ENCODE results near the gene IFI27L2. TPM values are rescaled to one million over a fixed set of nuclear protein-coding genes. Genes with fewer than 3 reads are reported as not detected.
A peak's percentile ranks its signal among the peaks of the same experiment; 100 is the strongest.
"Not testable (repeated sequence)": the region's sequence is repeated elsewhere in the genome, so short reads cannot be mapped to it uniquely, and the experiment has no call there.

The IFI27L2 gene
- polyA plus RNA-seq, 3 donors = 22.1 to 28.6 (median 25.7) TPM

DNA sequence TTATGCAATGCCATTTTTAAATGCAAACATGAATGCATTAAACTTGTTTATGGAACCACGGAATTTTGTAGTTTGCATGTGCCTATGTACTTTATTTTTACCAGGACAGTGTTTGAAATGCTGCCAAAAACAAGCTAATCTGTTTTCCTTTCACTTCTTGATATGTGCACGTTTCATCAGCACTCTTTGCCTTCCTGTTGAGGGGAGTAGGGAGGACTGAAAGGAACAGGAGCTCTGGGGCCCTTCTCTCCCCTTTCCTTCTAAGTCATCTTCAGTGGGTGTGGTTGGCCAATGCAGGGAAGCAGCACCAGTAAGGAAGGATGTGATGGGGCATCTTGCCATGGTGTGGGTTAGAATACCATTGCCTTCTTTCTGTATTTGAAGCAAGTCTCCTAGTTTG, 32.6 kb upstream of the IFI27L2 start:
- no peak for DNase-seq (ENCODE audit: extremely low read depth in 1 of 11, low read depth in 9 of 11, low spot score in 4 of 11)

DNA sequence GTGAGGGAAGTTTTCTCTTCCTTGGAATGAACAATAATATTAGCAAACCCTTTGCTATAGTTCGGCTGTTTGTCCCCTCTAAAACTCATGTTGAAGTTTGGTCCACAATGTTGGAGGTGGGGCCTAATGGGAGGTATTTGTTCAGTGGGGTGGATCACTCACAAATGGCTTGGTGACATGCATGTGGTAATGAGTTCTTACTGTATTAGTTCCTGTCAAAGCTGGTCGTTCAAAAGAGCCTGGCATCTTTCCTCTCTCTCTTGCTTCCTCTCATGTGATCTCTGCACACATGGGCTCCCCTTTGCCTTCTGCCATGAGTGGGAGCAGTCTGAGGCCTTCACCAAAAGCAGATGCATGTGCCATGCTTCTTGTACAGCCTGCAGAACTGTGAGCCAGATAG, 31.7 kb upstream of the IFI27L2 start:
- no peak for DNase-seq (ENCODE audit: extremely low read depth in 1 of 11, low read depth in 9 of 11, low spot score in 4 of 11)

DNA sequence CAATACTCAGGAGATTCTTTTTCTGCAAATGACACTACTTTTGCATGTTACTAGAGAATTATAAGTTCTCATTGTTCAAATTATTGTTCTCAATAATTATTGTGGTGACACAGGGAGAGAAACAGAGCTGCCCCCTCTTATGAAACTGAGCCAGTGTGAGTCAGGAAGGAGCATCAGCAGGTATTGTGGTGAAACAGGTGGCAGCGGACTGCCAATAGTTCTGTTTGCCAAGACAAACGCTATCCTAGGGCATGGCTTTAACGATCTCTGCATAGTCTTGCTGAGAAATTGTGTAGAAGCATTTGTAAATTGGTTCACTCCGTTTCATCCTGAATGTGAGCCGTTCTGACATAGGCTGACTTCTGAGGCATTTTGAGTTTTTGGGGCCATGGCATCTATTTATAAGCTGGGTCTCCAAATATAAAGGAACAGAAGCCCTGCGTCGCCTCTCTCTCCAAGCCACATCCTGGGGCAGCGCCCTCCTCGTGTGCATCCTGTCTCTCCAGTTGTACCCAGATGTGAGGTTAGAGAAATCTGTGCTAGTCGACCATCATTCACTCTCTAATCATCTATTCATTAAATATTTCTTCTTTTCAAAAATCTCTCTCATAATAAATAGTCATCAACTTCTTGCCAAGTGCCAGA, 29.0 kb upstream of the IFI27L2 start:
- DNase-seq (ENCODE audit: extremely low read depth in 1 of 11, low read depth in 9 of 11, low spot score in 4 of 11) = no peak

DNA sequence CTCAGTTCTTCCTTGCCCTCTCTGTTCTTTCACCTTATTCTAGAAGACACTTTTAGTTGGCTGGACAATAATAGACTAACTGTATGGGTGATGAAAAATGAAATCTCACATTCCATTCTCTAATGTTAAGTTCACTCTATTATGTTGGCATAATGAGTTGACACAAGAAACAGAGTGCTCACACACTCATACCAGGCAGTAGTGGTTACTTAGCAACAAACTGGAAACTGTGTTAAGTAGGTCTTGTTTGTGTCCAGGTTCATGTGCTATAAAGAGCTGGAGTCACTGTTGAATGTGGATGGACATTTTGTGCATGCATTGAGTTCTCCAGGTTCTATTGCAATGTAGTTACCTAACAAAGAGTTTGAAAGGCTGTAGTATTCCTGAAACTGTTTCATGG, 27.8 kb upstream of the IFI27L2 start:
- no peak for DNase-seq (ENCODE audit: extremely low read depth in 1 of 11, low read depth in 9 of 11, low spot score in 4 of 11)

DNA sequence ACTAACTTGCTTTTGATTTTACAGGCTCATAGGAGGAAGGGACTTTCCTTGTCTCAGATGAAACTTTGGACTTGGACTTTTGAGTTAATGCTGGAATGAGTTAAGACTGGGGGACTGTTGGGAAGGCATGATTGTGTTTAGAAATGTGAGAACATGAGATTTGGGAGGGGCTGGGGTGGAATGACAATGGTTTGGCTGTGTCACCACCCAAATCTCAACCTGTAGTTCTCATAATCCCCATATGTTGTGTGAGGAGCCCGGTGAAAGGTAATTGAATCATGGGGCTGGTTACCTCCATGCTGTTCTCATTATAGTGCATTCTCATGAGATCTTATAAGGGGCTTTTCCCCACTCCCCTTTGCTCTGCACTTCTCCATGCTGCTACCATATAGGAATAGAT, 26.7 kb upstream of the IFI27L2 start:
- not testable (repeated sequence) for DNase-seq (ENCODE audit: extremely low read depth in 1 of 11, low read depth in 9 of 11, low spot score in 4 of 11)

DNA sequence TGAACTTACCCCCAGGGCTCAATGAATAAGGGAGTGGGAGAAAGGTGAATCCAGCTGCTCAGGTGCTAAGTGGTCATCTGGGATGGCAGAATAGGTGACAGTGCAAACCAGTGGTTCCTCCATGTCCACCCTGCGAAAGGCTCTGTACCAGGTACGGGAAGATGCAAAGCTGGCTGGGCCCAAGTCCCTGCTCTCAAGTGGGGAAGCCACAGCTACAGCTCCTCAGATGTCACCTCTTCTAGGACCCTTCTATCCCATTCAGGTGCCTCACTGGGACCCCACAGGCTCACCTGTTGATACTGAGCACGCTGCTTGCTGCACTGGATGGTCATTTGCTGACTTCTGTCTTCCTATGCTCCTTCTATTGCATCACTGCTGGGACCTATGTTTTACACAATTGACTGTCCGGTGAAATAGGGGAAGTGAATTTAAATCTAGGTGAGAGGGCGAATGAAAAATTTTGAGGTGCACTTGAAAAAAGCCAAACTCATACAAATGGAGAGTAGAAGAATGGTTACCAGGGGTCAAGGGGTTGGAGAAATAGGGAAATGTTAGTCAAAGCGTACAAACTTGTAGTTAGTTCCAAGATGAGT, 24.4 kb upstream of the IFI27L2 start:
- no peak for DNase-seq (ENCODE audit: extremely low read depth in 1 of 11, low read depth in 9 of 11, low spot score in 4 of 11)

DNA sequence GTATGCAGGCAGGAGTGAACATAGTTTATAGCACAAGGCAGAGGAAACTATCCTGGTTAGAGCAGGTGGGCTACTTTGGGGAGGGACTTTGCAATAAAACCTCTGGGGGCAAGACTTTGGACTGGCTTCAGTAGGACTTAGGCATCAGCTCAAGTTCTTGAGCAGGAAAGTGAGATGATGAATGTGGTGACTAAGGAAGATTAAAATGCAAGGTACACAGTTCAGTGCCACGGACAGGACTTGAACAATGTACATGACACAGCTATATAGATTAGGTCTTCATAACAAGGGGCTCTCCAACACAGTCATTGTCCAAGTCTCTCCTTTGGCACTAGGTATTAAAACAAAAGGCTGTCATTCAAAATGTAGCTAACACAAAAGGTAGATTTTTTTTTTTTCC, 23.3 kb upstream of the IFI27L2 start:
- DNase-seq (ENCODE audit: extremely low read depth in 1 of 11, low read depth in 9 of 11, low spot score in 4 of 11) = no peak

GRCh38 chr14:94145902-94146527, 16.6 kb upstream of the IFI27L2 start:
- DNase-seq (ENCODE audit: extremely low read depth in 1 of 11, low read depth in 9 of 11, low spot score in 4 of 11) = no peak

- no peak for DNase-seq (ENCODE audit: extremely low read depth in 1 of 11, low read depth in 9 of 11, low spot score in 4 of 11)
These were observed 15.4 kb upstream of the IFI27L2 start for GRCh38 chr14:94144765-94145164.

DNA sequence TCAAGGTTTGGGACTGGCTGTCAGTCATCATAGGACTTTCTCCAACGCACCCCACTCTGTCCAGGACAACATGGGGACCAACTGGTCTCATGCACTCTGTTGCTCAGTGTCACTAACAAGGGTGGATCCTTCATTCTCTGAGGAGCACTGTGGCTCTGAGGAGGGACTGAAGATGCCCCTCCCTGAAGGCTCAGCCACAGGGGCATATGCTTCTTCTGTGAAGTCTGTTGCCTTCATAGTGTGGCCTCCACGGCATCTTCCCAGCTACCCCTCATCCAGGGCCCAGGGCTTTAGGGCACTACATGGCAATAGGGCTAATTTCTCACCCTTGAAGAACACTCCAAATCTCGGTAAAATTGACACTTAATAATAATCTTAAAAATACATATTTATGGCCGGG, 14.3 kb upstream of the IFI27L2 start:
- DNase-seq (ENCODE audit: extremely low read depth in 1 of 11, low read depth in 9 of 11, low spot score in 4 of 11) = no peak

DNA sequence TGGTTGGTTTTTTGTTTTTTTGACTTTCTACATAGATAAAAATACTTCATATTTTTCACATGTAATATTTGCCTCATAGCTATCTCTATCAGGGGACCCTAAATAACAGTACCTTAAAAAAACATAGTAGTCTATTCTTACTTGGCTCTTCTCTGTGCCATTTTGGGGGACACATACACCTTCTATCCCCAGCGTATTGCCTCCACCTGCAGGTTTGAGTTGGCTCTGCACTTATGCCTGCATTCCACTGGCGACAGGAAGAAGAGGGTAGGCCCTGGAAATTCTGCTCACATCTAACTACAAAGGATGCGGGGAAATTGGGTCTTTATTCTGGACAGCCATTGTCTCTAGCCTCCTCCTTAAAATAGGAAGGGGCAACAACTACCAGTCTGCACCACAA, 13.8 kb upstream of the IFI27L2 start:
- no peak for DNase-seq (ENCODE audit: extremely low read depth in 1 of 11, low read depth in 9 of 11, low spot score in 4 of 11)

DNA sequence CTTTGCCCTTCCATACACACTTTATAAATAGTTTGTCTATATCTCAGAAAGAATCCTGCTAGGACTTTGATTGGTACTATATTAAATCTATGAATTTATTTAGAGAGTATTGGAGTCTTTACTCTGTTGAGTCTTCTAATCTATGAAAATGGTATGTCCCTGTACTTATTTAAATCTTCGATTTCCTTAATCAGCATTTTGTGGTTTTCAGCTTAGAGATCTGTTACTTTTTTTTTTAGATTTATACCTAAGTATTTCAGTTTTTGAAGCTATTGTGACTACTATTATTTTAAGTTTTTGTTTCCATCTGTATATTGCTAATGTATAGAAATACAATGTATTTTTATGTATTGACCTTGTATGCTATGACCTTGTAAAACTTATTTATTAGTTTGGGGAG, 13.4 kb upstream of the IFI27L2 start:
- no peak for DNase-seq (ENCODE audit: extremely low read depth in 1 of 11, low read depth in 9 of 11, low spot score in 4 of 11)

DNA sequence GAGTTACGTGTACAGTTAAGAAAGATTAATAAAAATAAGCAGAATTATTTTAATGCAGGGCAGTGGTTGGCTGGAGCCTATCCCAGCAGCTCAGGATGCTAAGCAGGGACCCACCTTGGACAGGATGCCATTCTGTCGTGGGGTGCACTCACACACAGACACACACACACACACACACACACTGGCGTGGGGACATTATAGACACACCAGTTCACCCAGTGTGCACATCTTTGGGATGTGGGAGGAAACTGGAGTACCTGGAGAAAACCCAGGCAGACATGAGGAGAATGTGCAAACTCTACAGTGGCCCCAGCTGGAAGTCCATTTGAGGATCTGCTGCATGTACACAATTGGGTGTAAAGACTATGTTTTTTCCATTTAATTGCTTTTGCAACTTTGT, 12.8 kb upstream of the IFI27L2 start:
- DNase-seq (ENCODE audit: extremely low read depth in 1 of 11, low read depth in 9 of 11, low spot score in 4 of 11) = no peak

DNA sequence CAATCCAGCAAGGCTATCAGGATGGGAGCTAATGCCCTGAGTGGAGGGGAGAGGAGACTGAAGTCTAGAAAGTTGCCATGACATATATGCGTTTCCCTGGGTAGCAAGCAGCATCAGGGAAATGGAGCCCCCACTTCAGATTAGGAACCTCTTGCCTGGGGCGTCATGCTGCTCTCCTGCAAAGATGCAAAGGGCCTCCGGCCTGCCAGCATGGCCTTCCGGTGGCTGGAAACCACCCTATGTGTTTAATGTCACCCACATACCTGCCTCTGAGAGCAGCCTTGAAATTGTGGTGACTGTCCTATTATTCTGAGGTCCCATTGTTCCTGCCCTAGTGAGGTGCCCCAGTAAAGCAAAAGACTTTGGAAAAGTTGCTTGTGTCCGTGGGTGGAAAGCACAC, 10.0 kb upstream of the IFI27L2 start:
- DNase-seq (ENCODE audit: extremely low read depth in 1 of 11, low read depth in 9 of 11, low spot score in 4 of 11) = no peak

GRCh38 chr14:94139006-94139405, 9.6 kb upstream of the IFI27L2 start:
- no peak for DNase-seq (ENCODE audit: extremely low read depth in 1 of 11, low read depth in 9 of 11, low spot score in 4 of 11)

DNA sequence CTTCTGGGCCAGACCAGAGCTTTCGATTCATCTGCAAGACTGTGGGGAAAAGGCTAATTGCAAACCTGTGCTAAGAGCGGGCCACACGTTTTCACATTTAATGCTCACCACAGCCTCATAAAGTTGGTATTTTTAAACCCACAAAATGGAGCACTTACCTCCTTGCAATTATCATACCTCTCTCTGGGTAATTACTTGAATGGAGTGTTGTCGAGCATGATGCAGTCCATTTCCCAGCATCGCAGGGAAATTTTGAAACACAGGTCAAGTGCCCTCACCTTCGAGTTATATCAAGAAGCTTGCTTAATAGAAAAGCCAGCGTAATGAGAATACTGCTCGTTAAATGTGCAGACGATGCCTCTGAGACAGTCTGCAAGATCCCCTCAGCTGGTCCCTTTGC, 8.8 kb upstream of the IFI27L2 start:
- DNase-seq (ENCODE audit: extremely low read depth in 1 of 11, low read depth in 9 of 11, low spot score in 4 of 11) = no peak

- peak; percentile 47 to 80 (median 67) for DNase-seq (ENCODE audit: extremely low read depth in 1 of 11, low read depth in 9 of 11, low spot score in 4 of 11)
These were observed 7.3 kb upstream of the IFI27L2 start for GRCh38 chr14:94136575-94137331.

- DNase-seq (ENCODE audit: extremely low read depth in 1 of 11, low read depth in 9 of 11, low spot score in 4 of 11) = no peak
These were observed 6.1 kb upstream of the IFI27L2 start for GRCh38 chr14:94135476-94135875.

GRCh38 chr14:94132285-94132887, 3.0 kb upstream of the IFI27L2 start:
- peak in 7 of 11 donors; percentile 43 to 69 (median 55) for DNase-seq (ENCODE audit: extremely low read depth in 1 of 11, low read depth in 9 of 11, low spot score in 4 of 11)

Data from renal cortex interstitium (tissue), 11 donors.